Retinal pigment epithelial cell (primary cell): ENCODE results near the gene GMCL2.

Experiments
- DNase-seq: peaks from one replicate; pipeline ENCODE4 v3.0.0-alpha.2; 2010; ENCODE audit warnings: low read depth
- H3K4me3 ChIP-seq: 2 replicates; pipeline ENCODE4 v1.5.1; 2011; ENCODE audit warnings: mild to moderate bottlenecking, low read length, control low read depth, moderate library complexity
- CTCF ChIP-seq: conservative IDR thresholded peaks from 2 replicates; pipeline ENCODE4 v1.5.1; 2011; ENCODE audit warnings: low read depth, low read length, control low read depth, inconsistent platforms

Gene GMCL2

DNA sequence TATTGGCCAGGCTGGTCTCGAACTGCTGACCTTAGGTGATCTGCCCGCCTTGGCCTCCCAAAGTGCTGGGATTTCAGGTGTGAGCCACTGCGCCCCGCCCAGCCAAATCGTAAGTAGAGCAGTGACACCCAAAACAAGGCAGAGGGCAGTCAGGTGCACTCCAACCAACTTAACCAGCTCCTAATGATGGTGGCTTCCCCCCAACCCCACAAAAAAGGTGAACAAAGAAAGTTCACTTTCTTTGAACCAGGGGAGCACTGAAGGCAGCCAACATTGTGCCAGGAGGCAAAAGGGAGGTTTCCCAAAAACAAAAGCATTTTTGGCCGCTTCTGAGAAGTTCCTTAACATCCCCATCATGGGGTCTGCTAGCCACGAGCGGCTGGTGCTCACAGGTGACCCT is 9.6 kb downstream of the GMCL2 start:
- H3K4me3 ChIP-seq: no peak overlapping the region
- DNase-seq: no peak
- TF ChIP-seq CTCF: no peak

GRCh38 chr5:178176791-178177190 is 10.4 kb downstream of the GMCL2 start:
- no peak for TF ChIP-seq CTCF
- no peak overlapping the region for H3K4me3 ChIP-seq
- DNase-seq: no peak

DNA sequence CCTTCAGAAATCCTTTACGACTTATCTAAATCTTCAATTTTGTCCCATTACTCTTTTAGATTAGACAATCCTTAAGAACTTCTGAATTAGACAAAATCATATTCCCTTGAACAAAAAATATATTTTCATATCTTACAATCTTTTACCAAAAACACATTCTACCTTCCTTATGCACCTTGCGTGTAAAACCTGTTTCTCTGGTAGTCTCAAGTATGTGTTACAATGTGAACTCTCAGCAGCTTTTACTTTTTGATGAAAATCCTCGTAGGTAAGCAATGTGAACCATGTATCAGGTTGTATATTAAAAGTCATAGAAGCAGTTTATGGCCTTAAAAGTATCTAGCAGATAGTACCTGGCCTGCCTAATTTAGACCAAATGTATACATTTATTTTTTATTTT is 12.7 kb downstream of the GMCL2 start:
- no peak for DNase-seq
- H3K4me3 ChIP-seq: no peak overlapping the region
- TF ChIP-seq CTCF: no peak

DNA sequence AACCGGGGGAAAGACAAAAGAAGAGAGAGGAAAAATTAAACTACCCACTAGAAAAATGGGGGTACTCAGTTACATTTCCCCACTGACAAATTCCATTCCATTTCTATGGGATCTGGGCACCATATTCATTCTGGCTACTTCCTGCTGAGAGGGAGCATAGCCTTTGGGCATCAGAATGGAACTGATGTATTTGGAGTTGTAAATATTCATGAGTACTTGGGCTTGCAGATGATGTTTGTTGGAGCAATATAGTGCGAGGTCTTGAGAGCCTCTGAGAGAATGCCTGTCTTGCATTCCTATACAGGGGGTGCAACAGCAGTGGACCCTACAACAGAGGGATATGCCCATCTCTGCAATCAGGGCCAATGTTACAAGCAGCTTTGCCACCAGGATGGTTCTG is 16.7 kb downstream of the GMCL2 start:
- no peak for DNase-seq
- TF ChIP-seq CTCF: no peak
- no peak overlapping the region for H3K4me3 ChIP-seq

DNA sequence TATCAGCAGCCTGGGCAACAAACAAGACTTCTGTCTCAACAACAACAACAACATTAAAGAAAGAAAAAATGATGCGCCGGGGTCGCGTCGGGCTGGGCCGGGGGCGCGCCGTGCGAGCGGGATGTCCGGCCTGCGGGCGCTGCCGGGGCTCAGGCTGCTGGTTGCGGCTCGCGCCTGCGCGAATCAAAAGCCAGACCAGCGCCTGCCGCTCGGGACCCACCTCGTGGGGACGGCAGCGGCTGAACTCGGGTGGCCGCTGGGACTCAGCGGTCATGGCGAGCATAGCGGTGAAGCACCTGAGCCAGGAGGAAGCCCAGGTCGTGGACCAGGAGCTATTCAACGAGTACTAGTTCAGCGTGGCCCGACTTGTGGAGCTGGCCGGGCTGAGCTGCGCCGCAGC is 21.6 kb downstream of the GMCL2 start:
- no peak for TF ChIP-seq CTCF
- no peak for DNase-seq
- H3K4me3 ChIP-seq: no peak overlapping the region

DNA sequence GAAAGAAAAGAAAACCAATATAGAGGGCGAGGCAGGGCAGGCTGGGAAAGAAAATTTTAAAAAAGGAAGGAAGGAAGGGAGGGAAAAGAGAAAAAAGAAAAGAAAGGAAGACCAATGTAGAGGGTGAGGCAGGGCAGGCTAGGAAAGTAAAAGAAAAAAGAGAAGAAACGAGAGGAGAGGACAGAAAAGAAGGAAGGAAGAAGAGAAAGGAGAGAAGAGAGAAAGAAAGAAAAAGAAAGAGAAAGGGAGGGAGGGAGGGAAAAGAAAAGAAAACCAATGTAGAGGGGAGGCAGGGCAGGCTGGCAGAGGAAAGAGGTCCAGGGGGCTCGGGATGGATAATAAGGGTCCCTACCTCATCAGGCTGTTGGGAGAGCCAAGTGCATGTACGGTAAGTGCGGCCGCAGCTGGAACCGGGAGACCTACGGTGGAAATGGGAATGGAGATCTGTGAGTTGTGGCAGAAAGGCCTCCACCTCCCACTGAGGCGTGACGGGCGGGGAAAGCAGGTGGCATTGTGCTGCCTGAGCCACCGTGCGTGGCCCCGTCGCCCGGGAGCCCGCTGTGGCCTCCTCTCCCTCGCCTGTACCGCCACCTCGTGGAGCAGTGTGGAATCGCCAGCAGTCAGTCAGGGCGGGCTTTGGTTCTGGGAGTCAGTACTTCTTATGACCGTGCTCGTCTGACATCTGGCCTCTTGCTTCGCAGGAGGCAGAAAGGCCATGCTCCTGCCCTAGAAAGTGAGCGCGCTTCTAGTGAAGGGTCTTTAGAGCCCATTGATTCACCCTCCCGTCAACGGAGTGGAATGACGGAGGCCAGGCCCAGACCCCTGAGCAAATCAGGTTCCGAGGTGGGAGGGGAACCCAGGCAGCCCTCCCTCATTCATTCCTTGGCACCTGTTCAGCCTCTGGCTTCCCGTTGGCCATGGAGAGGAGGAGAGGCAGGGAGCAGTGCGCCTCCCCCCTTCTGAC is 23.1 kb downstream of the GMCL2 start:
- TF ChIP-seq CTCF: peak; percentile 99
- DNase-seq: no peak
- no peak overlapping the region for H3K4me3 ChIP-seq

- TF ChIP-seq CTCF: no peak
- DNase-seq: no peak
- H3K4me3 ChIP-seq: no peak overlapping the region
Measured at GRCh38 chr5:178162481-178162880, 24.7 kb downstream of the GMCL2 start.
